ENCODE data around the gene SLC9A8.

GRCh38 chr20:49843139-49843538 is 30.5 kb downstream of the SLC9A8 start:
- TF ChIP-seq POLR2AphosphoS5 (IDR thresholded peaks at IDR 0.05; ENCODE audit: borderline replicate concordance, low read depth, low read length), result no peak
- TF ChIP-seq EZH2 (IDR thresholded peaks at IDR 0.05), result no peak
- TF ChIP-seq FOXP2 (optimal IDR thresholded peaks at IDR 0.05; ENCODE audit: control extremely low read depth, extremely low read length, insufficient read depth), result no peak
